ENCODE data around the gene ACTN1.

ACTN1 gene

DNA sequence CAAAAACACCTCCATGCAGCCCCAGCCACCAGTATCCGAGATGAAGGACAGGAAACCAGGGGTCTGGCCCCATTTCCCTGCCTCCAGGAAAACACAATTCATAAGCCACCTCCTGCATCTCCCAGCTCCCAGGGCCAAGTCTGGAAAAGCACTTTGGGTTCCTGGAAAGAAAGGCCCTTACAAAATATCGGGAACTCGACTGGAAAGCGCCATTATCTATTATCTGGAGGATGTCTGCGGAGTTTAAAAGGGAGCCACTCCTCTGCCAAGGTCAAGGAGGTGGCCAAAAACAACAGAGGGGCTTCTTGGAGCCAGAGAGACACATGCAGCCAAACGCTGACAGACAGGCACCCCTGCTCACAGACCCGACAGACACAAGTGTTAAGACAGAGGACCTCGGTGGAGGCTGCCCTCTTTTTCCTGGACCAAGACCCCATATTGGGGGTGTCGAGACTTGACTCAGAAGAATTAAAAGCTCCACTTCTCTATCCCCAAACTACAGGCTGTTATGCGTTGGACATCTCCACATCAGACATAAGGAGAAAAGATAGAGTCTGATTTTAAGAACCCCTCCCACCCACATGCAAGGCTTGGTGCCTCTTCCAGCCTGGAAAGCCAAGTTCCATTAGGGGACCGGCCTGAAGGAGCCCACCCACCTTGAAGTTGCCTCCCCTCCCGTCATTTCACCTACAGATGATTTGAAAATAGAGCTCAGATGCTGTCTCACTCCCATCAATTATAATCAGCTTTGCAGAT lies 9.6 kb downstream of the ACTN1 start:
- DNase-seq (ENCODE audit: low read depth) = no peak

DNA sequence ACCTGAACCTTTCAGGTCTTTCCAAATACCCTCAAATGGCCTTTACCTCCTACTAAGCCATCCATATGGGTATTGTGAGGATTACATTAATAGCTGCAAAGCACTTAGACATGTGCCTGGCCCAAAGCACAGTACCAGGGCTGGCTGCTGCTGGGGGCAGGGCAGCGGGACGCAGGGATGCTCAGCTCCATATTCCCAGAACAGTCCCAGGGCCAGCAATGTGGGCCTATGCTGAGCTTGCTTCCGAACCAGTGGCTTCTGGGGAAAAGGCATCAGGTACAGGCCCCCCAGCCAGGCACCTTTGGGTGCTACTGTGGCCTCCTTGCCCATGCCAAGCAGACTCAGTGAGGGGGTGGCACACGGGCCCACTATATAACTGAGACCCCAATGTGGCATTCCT lies 10.4 kb downstream of the ACTN1 start:
- no peak for DNase-seq (ENCODE audit: low read depth)

GRCh38 chr14:68968051-68968450 lies 11.1 kb downstream of the ACTN1 start:
- peak; percentile 48 for DNase-seq (ENCODE audit: low read depth)

DNA sequence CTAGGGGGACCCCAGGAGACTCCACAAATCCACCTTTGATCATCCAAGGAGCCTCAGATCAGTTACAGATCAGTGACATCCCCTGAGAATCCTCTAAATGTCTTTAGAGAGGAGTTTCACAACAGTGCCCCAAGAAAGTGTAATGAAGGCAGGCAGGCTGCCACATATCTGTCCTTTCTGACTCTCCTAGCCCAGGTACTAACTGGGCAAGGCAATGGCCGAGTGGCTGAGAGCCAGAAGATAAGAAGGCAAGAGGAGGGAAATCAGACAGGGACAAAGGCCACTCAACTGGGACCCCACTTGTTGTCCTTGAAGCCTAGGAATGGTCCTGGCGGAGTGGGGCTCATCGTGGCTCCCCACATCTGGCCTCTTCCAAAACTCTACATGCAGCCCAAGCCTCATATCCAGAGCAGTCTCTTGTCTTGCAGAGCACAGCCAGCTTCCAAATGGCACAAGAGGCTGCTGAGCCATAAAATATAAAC lies 11.6 kb downstream of the ACTN1 start:
- DNase-seq (ENCODE audit: low read depth) = no peak

DNA sequence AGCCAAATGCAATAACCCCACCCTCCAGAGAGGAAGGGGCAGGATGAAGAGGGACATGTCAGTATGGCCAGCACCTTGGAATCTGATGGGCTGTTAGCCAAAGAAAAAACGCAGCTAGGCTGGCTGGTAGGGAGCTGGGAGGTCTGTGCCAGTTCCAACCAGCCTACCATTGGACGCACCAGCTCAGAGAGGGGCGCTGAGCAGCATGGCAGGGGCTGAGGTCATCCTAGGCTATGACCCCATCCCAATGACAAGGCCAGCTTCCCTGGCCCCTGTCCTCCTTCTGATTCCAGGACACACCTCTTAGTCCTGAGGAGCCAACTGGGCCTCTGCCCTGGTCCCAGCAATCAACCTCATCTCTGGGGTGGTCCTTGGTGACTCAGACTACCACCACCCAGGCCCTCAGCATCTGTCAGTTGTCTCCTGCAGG lies 12.2 kb downstream of the ACTN1 start:
- DNase-seq (ENCODE audit: low read depth) = no peak

DNA sequence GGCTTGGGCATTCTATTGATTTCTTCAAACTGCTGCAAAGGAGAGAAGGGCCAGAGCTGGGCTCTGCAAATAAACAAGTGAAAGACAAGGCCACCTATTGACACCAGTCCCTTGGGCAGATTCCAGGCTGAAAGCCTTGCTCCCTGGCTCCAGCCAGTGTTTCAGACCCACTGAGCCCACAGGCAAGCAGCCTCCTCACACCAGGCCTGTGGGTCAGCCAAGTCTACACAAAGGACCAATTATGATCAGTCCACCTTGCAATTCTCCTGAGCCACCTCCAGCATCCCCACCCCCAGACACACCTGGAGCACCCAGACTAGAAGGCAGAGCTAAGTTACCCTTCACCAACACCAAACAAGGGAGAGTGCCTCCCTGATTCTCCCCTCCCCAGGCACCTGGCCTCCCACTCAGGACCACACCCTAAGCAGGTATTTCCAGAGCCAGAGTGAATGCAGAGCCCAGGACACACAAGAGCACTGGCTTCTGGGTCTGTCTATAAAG lies 13.8 kb downstream of the ACTN1 start:
- no peak for DNase-seq (ENCODE audit: low read depth)

DNA sequence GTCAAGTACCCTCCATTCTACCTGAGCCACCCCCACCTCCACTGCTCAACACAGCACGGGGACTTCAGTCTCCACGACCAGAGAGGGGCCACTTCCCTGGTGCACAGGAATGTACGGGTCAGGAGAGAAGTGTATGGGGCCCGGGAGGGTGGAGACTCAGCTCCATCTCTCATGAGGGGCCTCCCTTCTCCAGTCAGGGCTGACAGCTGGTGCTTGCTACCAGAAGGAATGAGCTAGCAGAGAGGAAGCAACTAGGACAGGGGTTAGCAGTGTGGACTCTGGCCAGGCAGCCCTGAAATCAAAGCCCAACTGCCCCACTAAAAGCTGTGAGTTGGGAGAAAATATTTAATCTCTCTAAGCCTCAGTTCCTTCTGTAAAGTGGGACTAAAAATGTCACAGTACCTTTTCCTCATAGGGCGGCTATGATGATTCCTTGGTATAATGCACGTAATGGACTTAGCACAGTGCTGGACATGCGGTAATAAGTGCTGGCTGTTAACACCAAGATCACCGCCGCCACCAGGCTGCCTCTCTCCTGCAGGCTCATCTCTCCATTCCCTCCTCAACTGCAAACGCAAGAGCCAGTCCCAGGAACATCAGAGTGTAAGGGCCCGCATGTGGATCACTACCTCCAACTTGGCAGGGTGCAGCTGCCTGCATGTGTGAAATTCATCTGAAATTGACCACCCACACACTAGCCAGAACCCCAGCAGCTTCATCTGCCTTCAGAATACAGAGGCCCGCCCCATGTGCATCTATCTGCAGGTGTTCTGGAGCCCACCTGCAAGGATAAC lies 14.6 kb downstream of the ACTN1 start:
- DNase-seq (ENCODE audit: low read depth) = no peak

GRCh38 chr14:68962681-68963080 lies 16.4 kb downstream of the ACTN1 start:
- DNase-seq (ENCODE audit: low read depth) = no peak

GRCh38 chr14:68961781-68962584 lies 17.1 kb downstream of the ACTN1 start:
- no peak for DNase-seq (ENCODE audit: low read depth)

GRCh38 chr14:68961361-68961760 lies 17.7 kb downstream of the ACTN1 start:
- no peak for DNase-seq (ENCODE audit: low read depth)

- DNase-seq (ENCODE audit: low read depth) = no peak
Observed at GRCh38 chr14:68960123-68960522, 19.0 kb downstream of the ACTN1 start.

- DNase-seq (ENCODE audit: low read depth) = no peak
Observed at GRCh38 chr14:68959035-68959434, 20.1 kb downstream of the ACTN1 start.

- no peak for DNase-seq (ENCODE audit: low read depth)
Observed at GRCh38 chr14:68958553-68958952, 20.5 kb downstream of the ACTN1 start.

DNA sequence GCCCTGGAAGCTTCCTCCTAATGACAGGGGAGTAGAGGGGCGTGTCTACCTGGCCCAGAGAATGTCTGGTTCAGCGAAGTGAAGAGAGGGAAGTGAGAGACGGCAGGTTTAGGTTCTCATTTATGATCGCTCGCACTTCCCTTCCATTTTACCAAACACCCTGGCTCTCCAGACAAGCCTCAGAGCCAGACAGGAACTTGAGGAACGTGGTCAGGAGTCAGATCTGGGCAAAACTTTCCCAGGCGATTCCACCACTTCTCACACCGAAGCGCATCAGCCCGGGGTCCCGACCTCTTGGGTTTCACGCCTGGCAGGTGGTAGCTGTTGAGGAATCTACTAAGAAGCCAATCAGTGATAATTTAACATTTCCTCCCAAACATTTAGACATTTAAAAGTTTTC lies 21.3 kb downstream of the ACTN1 start:
- no peak for DNase-seq (ENCODE audit: low read depth)

DNA sequence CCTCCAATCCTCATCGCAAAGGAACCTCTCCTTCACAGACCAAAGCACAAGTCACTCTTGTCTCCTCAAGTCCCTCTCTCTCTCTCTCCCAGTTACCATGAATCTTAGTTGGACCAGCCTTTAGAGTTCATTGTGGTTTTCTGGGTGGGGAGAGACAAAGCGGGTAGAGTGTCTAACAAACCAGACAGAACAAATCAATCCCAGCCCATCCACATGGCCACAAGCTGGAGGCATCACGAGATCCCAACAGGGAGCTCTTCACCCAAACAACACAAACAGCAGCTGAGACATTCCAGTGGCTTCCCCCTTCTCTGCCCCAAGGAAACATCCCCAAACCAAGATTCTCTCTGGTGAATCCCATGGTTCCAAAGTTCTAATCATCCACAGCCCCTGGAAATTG lies 22.4 kb downstream of the ACTN1 start:
- no peak for DNase-seq (ENCODE audit: low read depth)

- DNase-seq (ENCODE audit: low read depth) = no peak
Observed at GRCh38 chr14:68955851-68956179, 23.3 kb downstream of the ACTN1 start.

DNA sequence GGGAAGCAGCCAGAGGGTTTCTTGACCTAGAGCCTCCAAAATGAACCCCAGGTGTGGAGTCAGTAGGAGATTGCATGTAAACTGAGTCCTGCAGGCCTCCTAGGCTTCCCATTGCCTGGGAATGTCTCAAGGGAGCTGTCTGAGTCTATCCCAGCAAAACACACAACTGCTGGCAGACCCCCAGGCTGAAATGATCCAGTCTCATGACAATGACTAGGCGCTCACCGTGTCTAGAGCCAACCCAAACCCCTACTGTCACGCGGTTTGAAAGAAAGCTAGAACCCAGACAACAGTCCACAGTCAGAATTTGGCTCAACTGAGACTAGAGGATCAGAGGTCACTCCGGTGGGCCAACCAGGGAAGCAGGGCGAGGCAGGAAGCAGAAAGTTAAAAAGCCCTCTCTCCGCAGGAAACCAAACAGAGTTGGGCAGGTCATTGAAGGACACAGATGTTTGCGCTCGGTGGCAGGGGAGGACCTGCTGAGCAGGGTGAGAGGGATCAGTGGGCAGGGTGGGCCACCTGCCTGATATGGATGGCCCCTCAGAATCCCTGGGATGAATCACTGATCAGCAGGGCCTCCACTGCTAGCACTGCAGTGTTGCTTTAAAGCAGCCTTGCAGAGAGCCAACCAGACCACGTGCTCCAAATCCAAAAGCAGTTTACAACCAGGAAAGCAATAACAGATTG lies 23.8 kb downstream of the ACTN1 start:
- DNase-seq (ENCODE audit: low read depth) = no peak

DNA sequence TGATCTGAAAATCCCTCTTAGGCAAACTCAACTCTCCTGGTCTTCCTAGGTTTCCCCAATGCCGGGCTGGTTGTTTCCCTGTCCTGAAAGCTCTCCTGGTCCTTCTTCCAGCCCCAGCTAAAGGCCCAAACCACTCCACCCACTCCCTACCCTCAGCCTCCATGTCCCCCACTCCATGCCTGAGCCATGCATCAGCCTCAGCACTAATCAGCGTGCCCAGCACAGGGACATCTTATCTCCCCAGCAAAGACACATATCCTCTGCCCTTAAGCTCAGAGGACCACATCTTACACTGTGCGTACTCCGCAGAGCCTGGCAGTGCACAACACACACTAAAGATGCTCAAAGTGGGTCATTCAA lies 25.9 kb downstream of the ACTN1 start:
- DNase-seq (ENCODE audit: low read depth) = no peak

DNA sequence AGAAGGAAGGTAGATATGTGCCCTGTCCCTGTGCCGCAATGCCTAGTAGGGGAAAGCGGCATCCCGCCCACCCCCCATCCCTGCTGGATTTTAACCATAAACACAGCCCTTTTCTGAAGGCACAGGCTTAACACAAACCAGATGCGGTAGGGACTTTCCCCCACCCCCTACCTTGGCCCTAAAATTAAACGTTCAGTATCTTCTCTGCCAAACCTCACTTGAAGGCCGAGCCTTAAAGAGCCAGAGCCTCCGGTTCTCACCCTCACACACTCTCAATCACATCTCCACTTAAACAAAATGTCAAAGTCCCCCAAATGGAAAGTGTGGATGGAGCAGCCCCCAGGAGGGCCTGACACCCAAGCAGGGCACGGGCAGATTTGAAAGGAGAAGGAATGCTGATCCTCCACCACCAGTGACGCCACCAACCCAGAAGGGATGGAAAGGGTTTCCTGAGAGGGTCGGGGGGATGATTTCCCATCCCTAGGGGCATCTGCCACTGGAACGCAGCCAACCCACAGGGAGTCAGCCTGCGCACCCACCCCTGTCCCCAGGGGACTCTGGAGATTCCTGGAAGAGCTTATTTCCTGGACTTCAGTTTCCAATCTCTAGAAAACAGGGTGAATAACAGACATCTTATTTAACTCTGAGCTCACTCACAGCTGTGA lies 26.4 kb downstream of the ACTN1 start:
- DNase-seq (ENCODE audit: low read depth) = no peak

- DNase-seq (ENCODE audit: low read depth) = no peak
Observed at GRCh38 chr14:68951800-68952530, 27.1 kb downstream of the ACTN1 start.

All from stimulated activated CD8-positive, alpha-beta memory T cell treated with anti-CD3 and anti-CD28 coated beads, Interleukin-12 subunit alpha, Interleukin-12 subunit beta, amount 100 ng/mL, for 1 hour (primary cell).